ENCODE data around the gene PHYKPL. TPM values are rescaled to one million over a fixed set of nuclear protein-coding genes. Genes with fewer than 3 reads are reported as not detected.

PHYKPL gene
- total and polyA plus RNA-seq, 8 donors, result 22.9 to 262 (median 44.4) TPM

GRCh38 chr5:178163772-178164735 is 68.5 kb downstream of the PHYKPL start:
- 9 to 11% (median 10%) methylated on average over 24 to 33 of the region's 33 CpGs for WGBS, 5 donors
- Histone ChIP-seq H3K9me3 (no peaks in the 10 kb centered on the region), H3K4me1 (peaks cover 0 to 11% (median 9%) of the 10 kb centered on the region in 4 donors), H3K27ac (no peak overlapping the region), H3K4me3 (peak overlapping the region in 1 of 4 donors; percentile 15), H3K27me3 (peaks cover 0 to 44% (median 23%) of the 10 kb centered on the region in 3 donors), H3K36me3 (no peaks in the 10 kb centered on the region)
- intact Hi-C loops (cut with DNase I; ENCODE audit: low total_unique reads), result loop anchor here (5.0 kb wide), 1 partner anchor 92 kb away; no protein-coding TSS in a partner anchor
- TF ChIP-seq EP300 (IDR thresholded peaks at IDR 0.05), result no peak
- no peak for TF ChIP-seq POLR2A (IDR thresholded peaks at IDR 0.05)
- peak in 1 of 3 donors; percentile 63 for TF ChIP-seq POLR2AphosphoS5 (IDR thresholded peaks at IDR 0.05)
- peak in 5 of 7 experiments; percentile 97 to 99 (median 99) for TF ChIP-seq CTCF (IDR thresholded peaks at IDR 0.05)
- peak; percentile 91 to 94 for DNase-seq

DNA sequence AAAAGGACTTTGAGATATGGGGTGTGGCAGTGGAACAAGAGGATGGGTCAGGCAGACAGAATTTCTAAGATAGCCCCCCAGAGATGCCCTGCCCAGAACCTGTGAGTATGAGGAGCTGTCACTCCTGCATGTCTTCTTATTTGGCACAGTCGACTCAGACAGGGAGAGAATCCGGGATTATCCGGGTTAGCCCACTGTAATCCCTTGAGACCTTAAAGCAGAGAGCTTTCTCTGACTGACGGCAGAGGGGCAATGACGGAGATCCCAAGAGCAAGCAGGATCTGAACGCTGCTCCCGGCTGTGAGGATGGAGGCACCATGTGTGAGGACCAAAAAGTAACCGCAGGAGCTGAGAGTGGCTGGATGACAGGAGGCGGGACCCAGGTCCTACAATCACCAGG is 70.1 kb downstream of the PHYKPL start:
- Histone ChIP-seq H3K36me3 (no peaks in the 10 kb centered on the region), H3K4me3 (no peak overlapping the region), H3K27ac (no peak overlapping the region), H3K9me3 (no peaks in the 10 kb centered on the region), H3K27me3 (peaks cover 0 to 40% (median 23%) of the 10 kb centered on the region in 3 donors), H3K4me1 (peaks cover 0 to 11% (median 9%) of the 10 kb centered on the region in 4 donors)
- intact Hi-C loops (cut with DNase I; ENCODE audit: low total_unique reads), result loop anchor here (5.0 kb wide), 1 partner anchor 90 kb away; no protein-coding TSS in a partner anchor
- TF ChIP-seq EP300 (IDR thresholded peaks at IDR 0.05) (no peak), POLR2AphosphoS5 (IDR thresholded peaks at IDR 0.05) (no peak), POLR2A (IDR thresholded peaks at IDR 0.05) (no peak), CTCF (IDR thresholded peaks at IDR 0.05) (no peak)
- no peak for DNase-seq
- 66 to 83% (median 74%) methylated on average over 9 of the region's 9 CpGs for WGBS, 5 donors

- WGBS, 5 donors, result 85 to 91% (median 88%) methylated on average over 5 of the region's 5 CpGs
- intact Hi-C loops (cut with DNase I; ENCODE audit: low total_unique reads), result loop anchor here (5.0 kb wide), 1 partner anchor 88 kb away; no protein-coding TSS in a partner anchor
- H3K27ac ChIP-seq, result no peak overlapping the region
- no peak overlapping the region for H3K4me3 ChIP-seq
- H3K4me1 ChIP-seq, result peaks cover 0 to 11% (median 9%) of the 10 kb centered on the region in 4 donors
- DNase-seq, result no peak
- H3K27me3 ChIP-seq, result peaks cover 0 to 21% (median 15%) of the 10 kb centered on the region in 3 donors
- TF ChIP-seq CTCF (IDR thresholded peaks at IDR 0.05) (no peak), POLR2AphosphoS5 (IDR thresholded peaks at IDR 0.05) (no peak)
- no peaks in the 10 kb centered on the region for H3K9me3 ChIP-seq
- no peaks in the 10 kb centered on the region for H3K36me3 ChIP-seq
These were observed 72.4 kb downstream of the PHYKPL start for GRCh38 chr5:178160176-178160575.

Other genes starting within 250 kb of the PHYKPL start
- gene PROP1, start 236.6 kb downstream of the PHYKPL start, total RNA-seq, result not detected
- gene PROP1, start 236.6 kb downstream of the PHYKPL start, polyA plus RNA-seq, result not detected
- gene N4BP3, start 119.3 kb downstream of the PHYKPL start, total RNA-seq, result 1 to 10 TPM in 4 of 5 donors, not detected in 1; 2.7 to 6.1 (median 3.9) TPM
- gene N4BP3, start 119.3 kb downstream of the PHYKPL start, polyA plus RNA-seq, result 1 to 10 TPM; 2.6 to 3.8 (median 2.9) TPM
- gene RMND5B, start 101.8 kb downstream of the PHYKPL start, total RNA-seq, result 10 to 100 TPM; 25.3 to 72.9 (median 50.9) TPM
- gene RMND5B, start 101.8 kb downstream of the PHYKPL start, polyA plus RNA-seq, result 10 to 100 TPM; 28.2 to 35.5 (median 28.9) TPM
- 10 to 100 TPM in 4 of 5 donors, 1 to 10 TPM in 1; 4.0 to 89.3 (median 25.5) TPM for gene NHP2, start 78.9 kb downstream of the PHYKPL start, total RNA-seq
- gene NHP2, start 78.9 kb downstream of the PHYKPL start, polyA plus RNA-seq, result 100 to 1,000 TPM; 149 to 182 (median 168) TPM
- not detected for gene GMCL2, start 45.4 kb downstream of the PHYKPL start, total RNA-seq
- not detected for gene GMCL2, start 45.4 kb downstream of the PHYKPL start, polyA plus RNA-seq
- 100 to 1,000 TPM in 2 of 5 donors, 10 to 100 TPM in 3; 25.1 to 327 (median 92.9) TPM for gene HNRNPAB, start 28.3 kb downstream of the PHYKPL start, total RNA-seq
- 100 to 1,000 TPM; 115 to 139 (median 117) TPM for gene HNRNPAB, start 28.3 kb downstream of the PHYKPL start, polyA plus RNA-seq